ENCODE results near the gene CAD.
"Not testable (repeated sequence)": the region's sequence is repeated elsewhere in the genome, so short reads cannot be mapped to it uniquely, and the experiment has no call there.

The CAD gene

GRCh38 chr2:27191070-27191829 is 25.9 kb upstream of the CAD start:
- peaks cover 16% of the 10 kb centered on the region for H3K27me3 Mint-ChIP-seq
- H3K9me3 Mint-ChIP-seq = no peaks in the 10 kb centered on the region
- H3K4me1 Mint-ChIP-seq = no peaks in the 10 kb centered on the region
- DNase-seq = peak; percentile 21 to 43
- ATAC-seq = peak; percentile 90
- no peak overlapping the region for H3K27ac Mint-ChIP-seq
- H3K4me3 Mint-ChIP-seq = no peak overlapping the region

- Mint-ChIP-seq H3K4me1 (no peaks in the 10 kb centered on the region), H3K9me3 (no peaks in the 10 kb centered on the region), H3K27me3 (peaks cover 7% of the 10 kb centered on the region), H3K27ac (no peak overlapping the region), H3K4me3 (no peak overlapping the region)
- DNase-seq (no peak), ATAC-seq (no peak)
These were observed 22.4 kb upstream of the CAD start for GRCh38 chr2:27194538-27195354.

DNA sequence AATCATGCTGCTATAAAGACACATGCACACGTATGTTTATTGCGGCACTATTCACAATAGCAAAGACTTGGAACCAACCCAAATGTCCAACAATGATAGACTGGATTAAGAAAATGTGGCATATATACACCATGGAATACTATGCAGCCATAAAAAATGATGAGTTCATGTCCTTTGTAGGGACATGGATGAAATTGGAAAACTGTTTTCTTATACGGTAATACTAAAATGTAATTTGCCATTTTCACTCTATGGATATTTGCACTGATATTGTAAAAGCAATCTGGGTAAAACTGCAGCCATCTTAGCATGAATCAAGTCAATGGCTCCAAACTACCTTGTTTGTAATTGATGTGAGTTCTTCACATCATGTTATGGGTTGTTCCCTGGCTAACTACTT is 21.4 kb upstream of the CAD start:
- not testable (repeated sequence) for H3K4me3 Mint-ChIP-seq, H3K9me3 Mint-ChIP-seq, DNase-seq, H3K27ac Mint-ChIP-seq, H3K27me3 Mint-ChIP-seq, ATAC-seq, H3K4me1 Mint-ChIP-seq

- not testable (repeated sequence) for H3K9me3 Mint-ChIP-seq, H3K4me1 Mint-ChIP-seq, DNase-seq, H3K27ac Mint-ChIP-seq, ATAC-seq, H3K27me3 Mint-ChIP-seq, H3K4me3 Mint-ChIP-seq
These were observed 19.1 kb upstream of the CAD start for GRCh38 chr2:27198068-27198467.

GRCh38 chr2:27198627-27199026 is 18.5 kb upstream of the CAD start:
- Mint-ChIP-seq H3K4me3 (no peak overlapping the region), H3K27ac (no peak overlapping the region), H3K4me1 (peaks cover 3% of the 10 kb centered on the region), H3K27me3 (no peaks in the 10 kb centered on the region), H3K9me3 (no peaks in the 10 kb centered on the region)
- DNase-seq (no peak), ATAC-seq (no peak)

- Mint-ChIP-seq H3K4me1 (peaks cover 6% of the 10 kb centered on the region), H3K4me3 (no peak overlapping the region), H3K27me3 (no peaks in the 10 kb centered on the region), H3K27ac (no peak overlapping the region), H3K9me3 (no peaks in the 10 kb centered on the region)
- ATAC-seq (no peak), DNase-seq (no peak)
These were observed 17.9 kb upstream of the CAD start for GRCh38 chr2:27199241-27199640.

DNA sequence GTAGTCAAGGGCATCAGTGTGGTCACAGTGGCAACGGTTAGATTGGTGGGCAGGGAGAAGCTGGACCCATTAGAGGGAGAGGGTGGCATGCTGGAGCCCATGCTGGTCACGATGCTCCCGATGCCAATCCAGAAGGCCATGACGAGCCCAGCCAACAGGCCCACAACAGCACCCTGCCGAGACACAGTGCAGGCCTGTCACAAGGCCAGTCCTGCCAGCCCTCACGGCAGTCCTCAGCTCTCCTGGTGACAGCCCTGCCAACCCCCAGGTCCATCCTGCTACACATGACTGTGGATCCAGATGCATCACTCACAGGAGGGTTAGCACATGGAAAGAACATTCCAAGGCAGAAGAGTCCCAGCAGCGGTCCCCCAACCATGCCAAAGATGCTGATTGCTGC is 15.5 kb upstream of the CAD start:
- DNase-seq (no peak), ATAC-seq (no peak)
- Mint-ChIP-seq H3K27ac (peak overlapping the region in 1 of 2 donors; percentile 86), H3K4me3 (no peak overlapping the region), H3K27me3 (no peaks in the 10 kb centered on the region), H3K9me3 (no peaks in the 10 kb centered on the region), H3K4me1 (peaks cover 13% of the 10 kb centered on the region)

GRCh38 chr2:27202854-27203253 is 14.3 kb upstream of the CAD start:
- Mint-ChIP-seq H3K27ac (peak overlapping the region; percentile 2 to 63), H3K4me1 (peaks cover 24% of the 10 kb centered on the region), H3K4me3 (no peak overlapping the region), H3K9me3 (no peaks in the 10 kb centered on the region), H3K27me3 (no peaks in the 10 kb centered on the region)
- ATAC-seq = no peak
- no peak for DNase-seq

- no peak for ATAC-seq
- Mint-ChIP-seq H3K9me3 (no peaks in the 10 kb centered on the region), H3K4me1 (peaks cover 32% of the 10 kb centered on the region), H3K4me3 (no peak overlapping the region), H3K27ac (peak overlapping the region in 1 of 2 donors; percentile 29), H3K27me3 (no peaks in the 10 kb centered on the region)
- no peak for DNase-seq
These were observed 13.4 kb upstream of the CAD start for GRCh38 chr2:27203741-27204140.

GRCh38 chr2:27204566-27204965 is 12.6 kb upstream of the CAD start:
- Mint-ChIP-seq H3K4me1 (peaks cover 39% of the 10 kb centered on the region), H3K27me3 (no peaks in the 10 kb centered on the region), H3K9me3 (no peaks in the 10 kb centered on the region), H3K27ac (no peak overlapping the region), H3K4me3 (no peak overlapping the region)
- ATAC-seq (no peak), DNase-seq (no peak)

GRCh38 chr2:27205206-27205605 is 12.0 kb upstream of the CAD start:
- Mint-ChIP-seq H3K4me1 (peaks cover 45% of the 10 kb centered on the region), H3K27ac (no peak overlapping the region), H3K9me3 (no peaks in the 10 kb centered on the region), H3K4me3 (no peak overlapping the region), H3K27me3 (no peaks in the 10 kb centered on the region)
- ATAC-seq (no peak), DNase-seq (no peak)

- no peak for ATAC-seq
- no peak for DNase-seq
- peaks cover 56% of the 10 kb centered on the region for H3K4me1 Mint-ChIP-seq
- H3K27me3 Mint-ChIP-seq = no peaks in the 10 kb centered on the region
- H3K27ac Mint-ChIP-seq = no peak overlapping the region
- no peak overlapping the region for H3K4me3 Mint-ChIP-seq
- H3K9me3 Mint-ChIP-seq = no peaks in the 10 kb centered on the region
These were observed 10.8 kb upstream of the CAD start for GRCh38 chr2:27206346-27206745.

DNA sequence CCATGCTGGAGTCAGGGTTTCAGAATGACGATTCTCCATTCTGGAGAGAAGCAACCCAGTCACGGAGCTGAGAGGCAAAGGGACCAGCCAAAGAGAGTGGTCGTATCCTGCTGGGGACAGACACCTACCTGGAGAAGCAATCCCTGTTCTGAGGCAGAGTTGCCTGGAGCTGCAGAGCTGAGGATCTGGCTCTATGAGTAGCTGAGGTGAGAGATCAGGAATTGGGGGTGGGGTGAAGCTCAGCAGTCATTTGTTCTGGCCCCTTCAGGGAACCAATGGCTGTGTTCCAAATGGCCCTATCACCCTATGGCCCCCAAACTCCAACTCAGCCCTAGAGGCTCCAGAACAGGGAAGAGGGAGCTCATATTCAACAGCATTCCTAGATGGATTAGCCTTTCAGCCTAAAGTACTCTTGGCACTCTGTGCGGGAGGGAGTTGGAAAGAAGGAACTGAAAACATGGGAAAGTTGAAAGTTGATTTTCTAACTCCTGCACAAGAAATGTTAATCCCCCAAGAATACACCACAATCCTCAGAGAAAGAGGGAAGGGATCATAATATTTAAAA is 8.6 kb upstream of the CAD start:
- H3K27ac Mint-ChIP-seq = no peak overlapping the region
- H3K4me3 Mint-ChIP-seq = no peak overlapping the region
- peaks cover 61% of the 10 kb centered on the region for H3K4me1 Mint-ChIP-seq
- no peaks in the 10 kb centered on the region for H3K9me3 Mint-ChIP-seq
- DNase-seq (no peak), ATAC-seq (no peak)
- no peaks in the 10 kb centered on the region for H3K27me3 Mint-ChIP-seq

GRCh38 chr2:27209621-27210401 is 7.4 kb upstream of the CAD start:
- Mint-ChIP-seq H3K27ac (peak overlapping the region in 1 of 2 donors; percentile 47), H3K4me1 (peaks cover 64% of the 10 kb centered on the region), H3K4me3 (peak overlapping the region in 1 of 2 donors; percentile 42), H3K27me3 (no peaks in the 10 kb centered on the region), H3K9me3 (no peaks in the 10 kb centered on the region)
- ATAC-seq (no peak), DNase-seq (no peak)

DNA sequence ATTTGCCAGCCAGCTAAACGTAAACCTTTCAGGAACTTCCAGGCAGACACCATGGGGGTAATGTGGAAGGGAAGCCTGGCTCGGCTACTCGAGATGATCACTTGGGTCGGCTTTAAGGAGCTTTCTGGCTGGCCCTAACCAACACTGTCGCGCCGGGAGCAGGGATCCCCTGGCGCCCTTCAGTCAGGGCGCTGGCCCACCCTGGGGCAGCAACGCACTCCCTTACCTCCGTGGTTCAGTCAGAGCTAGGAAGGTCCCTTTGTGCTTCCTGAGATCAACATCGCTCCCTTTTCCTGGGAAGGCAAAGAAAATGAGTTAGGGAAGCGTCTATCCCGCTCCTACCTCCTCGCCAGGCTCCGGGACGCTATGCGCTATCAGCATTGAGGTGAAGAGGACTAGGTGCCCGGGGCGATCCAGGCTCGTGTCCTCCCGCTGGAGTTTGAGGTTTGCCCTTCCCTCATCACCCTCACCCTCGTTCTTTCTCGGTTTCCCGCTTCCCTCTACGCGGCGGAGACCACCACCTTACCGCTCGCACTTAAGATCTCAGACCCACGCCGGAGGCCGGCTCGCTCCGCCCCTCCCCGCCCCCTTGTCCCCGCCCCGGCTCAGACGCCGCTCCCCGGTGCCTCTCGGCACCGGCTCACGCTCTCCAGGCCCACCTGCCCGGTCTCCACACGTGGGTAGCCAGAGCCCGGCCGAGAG is 5.8 kb upstream of the CAD start:
- H3K27me3 Mint-ChIP-seq = no peaks in the 10 kb centered on the region
- DNase-seq (no peak), ATAC-seq (no peak)
- H3K9me3 Mint-ChIP-seq = no peaks in the 10 kb centered on the region
- H3K27ac Mint-ChIP-seq = peak overlapping the region; percentile 82 to 93
- H3K4me1 Mint-ChIP-seq = peaks cover 68% of the 10 kb centered on the region
- H3K4me3 Mint-ChIP-seq = peak overlapping the region; percentile 99 to 100
